Measurements from ENCODE around the gene KRTAP10-4. TPM values are rescaled to one million over a fixed set of nuclear protein-coding genes. Genes with fewer than 3 reads are reported as not detected.
A peak's percentile ranks its signal among the peaks of the same experiment; 100 is the strongest.

KRTAP10-4 gene
- total RNA-seq, 4 donors from 2014 or later, result not detected

GRCh38 chr21:44618909-44619308 is 45.4 kb downstream of the KRTAP10-4 start:
- no peaks in the 10 kb centered on the region for H3K27me3 ChIP-seq
- TF ChIP-seq POLR2A (IDR thresholded peaks at IDR 0.05), result no peak
- TF ChIP-seq, protein P1, sequence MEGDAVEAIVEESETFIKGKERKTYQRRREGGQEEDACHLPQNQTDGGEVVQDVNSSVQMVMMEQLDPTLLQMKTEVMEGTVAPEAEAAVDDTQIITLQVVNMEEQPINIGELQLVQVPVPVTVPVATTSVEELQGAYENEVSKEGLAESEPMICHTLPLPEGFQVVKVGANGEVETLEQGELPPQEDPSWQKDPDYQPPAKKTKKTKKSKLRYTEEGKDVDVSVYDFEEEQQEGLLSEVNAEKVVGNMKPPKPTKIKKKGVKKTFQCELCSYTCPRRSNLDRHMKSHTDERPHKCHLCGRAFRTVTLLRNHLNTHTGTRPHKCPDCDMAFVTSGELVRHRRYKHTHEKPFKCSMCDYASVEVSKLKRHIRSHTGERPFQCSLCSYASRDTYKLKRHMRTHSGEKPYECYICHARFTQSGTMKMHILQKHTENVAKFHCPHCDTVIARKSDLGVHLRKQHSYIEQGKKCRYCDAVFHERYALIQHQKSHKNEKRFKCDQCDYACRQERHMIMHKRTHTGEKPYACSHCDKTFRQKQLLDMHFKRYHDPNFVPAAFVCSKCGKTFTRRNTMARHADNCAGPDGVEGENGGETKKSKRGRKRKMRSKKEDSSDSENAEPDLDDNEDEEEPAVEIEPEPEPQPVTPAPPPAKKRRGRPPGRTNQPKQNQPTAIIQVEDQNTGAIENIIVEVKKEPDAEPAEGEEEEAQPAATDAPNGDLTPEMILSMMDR (IDR thresholded peaks at IDR 0.05), result no peak
- H3K36me3 ChIP-seq, result no peaks in the 10 kb centered on the region
- H3K4me1 ChIP-seq, result no peaks in the 10 kb centered on the region
- DNase-seq, result peak in 2 of 3 donors; percentile 52 to 71
- no peak overlapping the region for H3K4me3 ChIP-seq
- peaks cover 0 to 8% (median 2%) of the 10 kb centered on the region in 4 donors for H3K9me3 ChIP-seq
- H3K27ac ChIP-seq, result peak overlapping the region; percentile 5 to 65 (median 44)

- no peak overlapping the region for H3K27ac ChIP-seq
- TF ChIP-seq, protein P1 (IDR thresholded peaks at IDR 0.05), result no peak
- TF ChIP-seq POLR2A (IDR thresholded peaks at IDR 0.05), result no peak
- H3K9me3 ChIP-seq, result peaks cover 0 to 8% (median 2%) of the 10 kb centered on the region in 4 donors
- no peak overlapping the region for H3K4me3 ChIP-seq
- no peaks in the 10 kb centered on the region for H3K4me1 ChIP-seq
- no peaks in the 10 kb centered on the region for H3K36me3 ChIP-seq
- DNase-seq, result no peak
- no peaks in the 10 kb centered on the region for H3K27me3 ChIP-seq
Measured at GRCh38 chr21:44619886-44620285, 46.4 kb downstream of the KRTAP10-4 start.

- Histone ChIP-seq H3K27me3 (no peaks in the 10 kb centered on the region), H3K36me3 (no peaks in the 10 kb centered on the region), H3K27ac (no peak overlapping the region), H3K9me3 (peaks cover 0 to 8% (median 2%) of the 10 kb centered on the region in 4 donors), H3K4me3 (no peak overlapping the region), H3K4me1 (no peaks in the 10 kb centered on the region)
- no peak for TF ChIP-seq POLR2A (IDR thresholded peaks at IDR 0.05)
- no peak for DNase-seq
Measured at GRCh38 chr21:44623575-44623974, 50.0 kb downstream of the KRTAP10-4 start.

Other genes with a start within 250 kb of the KRTAP10-4 start
- gene CFAP410, start 234.3 kb upstream of the KRTAP10-4 start, total RNA-seq, result 10 to 100 TPM; 20.5 to 50.6 (median 39.9) TPM
- gene TRPM2, start 220.1 kb upstream of the KRTAP10-4 start, total RNA-seq, result 10 to 100 TPM in 1 of 4 donors, 1 to 10 TPM in 3; 1.1 to 27.2 (median 3.3) TPM
- gene LRRC3, start 118.2 kb upstream of the KRTAP10-4 start, total RNA-seq, result 1 to 10 TPM; 1.7 to 6.6 (median 2.2) TPM
- gene KRTAP10-1, start 33.5 kb upstream of the KRTAP10-4 start, total RNA-seq, result not detected
- gene KRTAP10-2, start 22.2 kb upstream of the KRTAP10-4 start, total RNA-seq, result not detected
- not detected for gene KRTAP10-3, start 14.9 kb upstream of the KRTAP10-4 start, total RNA-seq
- not detected for gene KRTAP10-5, start 6.9 kb downstream of the KRTAP10-4 start, total RNA-seq
- gene KRTAP10-6, start 18.8 kb downstream of the KRTAP10-4 start, total RNA-seq, result not detected
- not detected for gene KRTAP10-7, start 26.9 kb downstream of the KRTAP10-4 start, total RNA-seq
- not detected for gene KRTAP10-8, start 38.4 kb downstream of the KRTAP10-4 start, total RNA-seq
- not detected for gene KRTAP10-9, start 53.4 kb downstream of the KRTAP10-4 start, total RNA-seq
- not detected for gene KRTAP10-10, start 63.6 kb downstream of the KRTAP10-4 start, total RNA-seq
- gene KRTAP10-11, start 72.7 kb downstream of the KRTAP10-4 start, total RNA-seq, result not detected
- gene KRTAP12-4, start 80.9 kb downstream of the KRTAP10-4 start, total RNA-seq, result not detected
- gene KRTAP12-3, start 84.2 kb downstream of the KRTAP10-4 start, total RNA-seq, result not detected
- not detected for gene KRTAP12-2, start 93.2 kb downstream of the KRTAP10-4 start, total RNA-seq
- not detected for gene KRTAP12-1, start 108.4 kb downstream of the KRTAP10-4 start, total RNA-seq
- gene KRTAP10-12, start 123.4 kb downstream of the KRTAP10-4 start, total RNA-seq, result not detected
- gene TSPEAR, start 137.8 kb downstream of the KRTAP10-4 start, total RNA-seq, result under 1 TPM in 1 of 4 donors, not detected in 3; 0.47 TPM
- gene UBE2G2, start 228.1 kb downstream of the KRTAP10-4 start, total RNA-seq, result 100 to 1,000 TPM in 2 of 4 donors, 10 to 100 TPM in 2; 68.8 to 116 (median 95.1) TPM
- gene SUMO3, start 244.3 kb downstream of the KRTAP10-4 start, total RNA-seq, result 10 to 100 TPM; 42.6 to 57.6 (median 49.8) TPM